Measurements from ENCODE around the gene MLX.

The MLX gene

GRCh38 chr17:42531455-42532354, 35.2 kb upstream of the MLX start:
- peak overlapping the region; percentile 57 for H3K27ac ChIP-seq (replicated peaks)
- TF ChIP-seq, protein P1, sequence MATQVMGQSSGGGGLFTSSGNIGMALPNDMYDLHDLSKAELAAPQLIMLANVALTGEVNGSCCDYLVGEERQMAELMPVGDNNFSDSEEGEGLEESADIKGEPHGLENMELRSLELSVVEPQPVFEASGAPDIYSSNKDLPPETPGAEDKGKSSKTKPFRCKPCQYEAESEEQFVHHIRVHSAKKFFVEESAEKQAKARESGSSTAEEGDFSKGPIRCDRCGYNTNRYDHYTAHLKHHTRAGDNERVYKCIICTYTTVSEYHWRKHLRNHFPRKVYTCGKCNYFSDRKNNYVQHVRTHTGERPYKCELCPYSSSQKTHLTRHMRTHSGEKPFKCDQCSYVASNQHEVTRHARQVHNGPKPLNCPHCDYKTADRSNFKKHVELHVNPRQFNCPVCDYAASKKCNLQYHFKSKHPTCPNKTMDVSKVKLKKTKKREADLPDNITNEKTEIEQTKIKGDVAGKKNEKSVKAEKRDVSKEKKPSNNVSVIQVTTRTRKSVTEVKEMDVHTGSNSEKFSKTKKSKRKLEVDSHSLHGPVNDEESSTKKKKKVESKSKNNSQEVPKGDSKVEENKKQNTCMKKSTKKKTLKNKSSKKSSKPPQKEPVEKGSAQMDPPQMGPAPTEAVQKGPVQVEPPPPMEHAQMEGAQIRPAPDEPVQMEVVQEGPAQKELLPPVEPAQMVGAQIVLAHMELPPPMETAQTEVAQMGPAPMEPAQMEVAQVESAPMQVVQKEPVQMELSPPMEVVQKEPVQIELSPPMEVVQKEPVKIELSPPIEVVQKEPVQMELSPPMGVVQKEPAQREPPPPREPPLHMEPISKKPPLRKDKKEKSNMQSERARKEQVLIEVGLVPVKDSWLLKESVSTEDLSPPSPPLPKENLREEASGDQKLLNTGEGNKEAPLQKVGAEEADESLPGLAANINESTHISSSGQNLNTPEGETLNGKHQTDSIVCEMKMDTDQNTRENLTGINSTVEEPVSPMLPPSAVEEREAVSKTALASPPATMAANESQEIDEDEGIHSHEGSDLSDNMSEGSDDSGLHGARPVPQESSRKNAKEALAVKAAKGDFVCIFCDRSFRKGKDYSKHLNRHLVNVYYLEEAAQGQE (IDR thresholded peaks at IDR 0.05; ENCODE audit: insufficient replicate concordance, low read depth), result no peak
- TF ChIP-seq CTCF (IDR thresholded peaks at IDR 0.05; ENCODE audit: insufficient read depth, low read length) (no peak), POLR2AphosphoS5 (IDR thresholded peaks at IDR 0.05; ENCODE audit: low read depth) (no peak), GABPA (IDR thresholded peaks at IDR 0.05; ENCODE audit: low read depth) (no peak), SPI1 (IDR thresholded peaks at IDR 0.05; ENCODE audit: borderline replicate concordance, low read depth) (no peak)

GRCh38 chr17:42535155-42536047, 31.5 kb upstream of the MLX start:
- peak overlapping the region; percentile 64 for H3K27ac ChIP-seq (replicated peaks)
- TF ChIP-seq CTCF (IDR thresholded peaks at IDR 0.05; ENCODE audit: insufficient read depth, low read length) (no peak), SPI1 (IDR thresholded peaks at IDR 0.05; ENCODE audit: borderline replicate concordance, low read depth) (peak; percentile 25; the same call in 1 of the 2 replicates), GABPA (IDR thresholded peaks at IDR 0.05; ENCODE audit: low read depth) (no peak)
- TF ChIP-seq, protein P1 (IDR thresholded peaks at IDR 0.05; ENCODE audit: insufficient replicate concordance, low read depth), result no peak
- H3K27me3 ChIP-seq (ENCODE audit: insufficient read depth, poor library complexity, severe bottlenecking), result no peaks in the 10 kb centered on the region
- DNase-seq (ENCODE audit: low read depth in 1 of 2, low spot score in 1 of 2), result no peak
- H3K4me3 ChIP-seq (replicated peaks; ENCODE audit: insufficient read depth, low read length), result peak overlapping the region; percentile 74

More at GRCh38 chr17:42531455-42532354, 35.2 kb upstream of the MLX start:
- peak in 1 of 2 experiments; percentile 47 for DNase-seq (ENCODE audit: low read depth in 1 of 2, low spot score in 1 of 2)
- Histone ChIP-seq H3K4me3 (replicated peaks; ENCODE audit: insufficient read depth, low read length) (peak overlapping the region; percentile 43), H3K27me3 (ENCODE audit: insufficient read depth, poor library complexity, severe bottlenecking) (no peaks in the 10 kb centered on the region)

DNA sequence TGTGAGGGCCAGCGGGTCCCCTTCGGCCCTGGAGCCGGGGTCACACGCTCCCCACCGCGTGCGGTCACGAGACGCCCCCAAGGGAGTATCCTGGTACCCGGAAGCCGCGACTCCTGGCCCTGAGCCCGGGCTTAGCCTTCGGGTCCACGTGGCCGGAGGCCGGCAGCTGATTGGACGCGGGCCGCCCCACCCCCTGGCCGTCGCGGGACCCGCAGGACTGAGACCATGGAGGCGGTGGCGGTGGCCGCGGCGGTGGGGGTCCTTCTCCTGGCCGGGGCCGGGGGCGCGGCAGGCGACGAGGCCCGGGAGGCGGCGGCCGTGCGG, 30.9 kb upstream of the MLX start, which contains the start of gene NAGLU:
NAGLU (plus strand) TSS at position 194 of the 324 bp plus-strand sequence; CDS start at position 226, 32 bp downstream.
- TF ChIP-seq, protein P1 (IDR thresholded peaks at IDR 0.05; ENCODE audit: insufficient replicate concordance, low read depth), result peak; percentile 23
- peak; percentile 51 for TF ChIP-seq POLR2AphosphoS5 (IDR thresholded peaks at IDR 0.05; ENCODE audit: low read depth)
- no peak for TF ChIP-seq SPI1 (IDR thresholded peaks at IDR 0.05; ENCODE audit: borderline replicate concordance, low read depth)
- Histone ChIP-seq H3K4me3 (replicated peaks; ENCODE audit: insufficient read depth, low read length) (peak within 1 kb of the TSS; percentile 74), H3K27ac (replicated peaks) (peak within 1 kb of the TSS; percentile 71), H3K27me3 (ENCODE audit: insufficient read depth, poor library complexity, severe bottlenecking) (no peaks in the 10 kb centered on the region)
- DNase-seq (ENCODE audit: low read depth in 1 of 2, low spot score in 1 of 2), result peak; percentile 88 to 93
